Activated T-helper 1 cell treated with anti-CD3 and anti-CD28 coated beads, Interleukin-12 subunit alpha, Interleukin-12 subunit beta, Interleukin-2, Interleukin-4 antibody, amounts not matched to agents 30 ng/mL and 10 ng/mL and 1 ng/mL, durations not matched to agents 14 hours and 24 hours and 36 hours (primary cell): ENCODE data around the gene GP9. TPM values are rescaled to one million over a fixed set of nuclear protein-coding genes. Genes with fewer than 3 reads are reported as not detected.

Experiments
- DNase-seq: peaks from one replicate; pipeline ENCODE4 v3.0.0; 2021; ENCODE audit warnings: low spot score
- H3K27ac Mint-ChIP-seq: one replicate; pipeline ENCODE4 v1.8.0; 2021; ENCODE audit warnings: mild to moderate bottlenecking, mixed read lengths
- H3K27me3 Mint-ChIP-seq: one replicate; pipeline ENCODE4 v1.8.0; 2022; ENCODE audit warnings: mild to moderate bottlenecking, moderate library complexity, mixed read lengths; ENCODE audit not compliant: insufficient read depth
- H3K36me3 Mint-ChIP-seq: one replicate; pipeline ENCODE4 v1.8.0; 2021; ENCODE audit warnings: low read depth, mixed read lengths
- H3K4me1 Mint-ChIP-seq: one replicate; pipeline ENCODE4 v1.8.0; 2021; ENCODE audit warnings: low read depth, mixed read lengths
- H3K4me3 Mint-ChIP-seq: one replicate; pipeline ENCODE4 v1.8.0; 2021; ENCODE audit warnings: mild to moderate bottlenecking, moderate library complexity, mixed read lengths
- H3K9me3 Mint-ChIP-seq: one replicate; pipeline ENCODE4 v1.8.0; 2021; ENCODE audit warnings: mixed read lengths
- intact Hi-C: fragments of 100-400 bp; cut with micrococcal nuclease; formaldehyde crosslinking; loops from one replicate; pipeline ENCODE4 v1.15.1; 2024
- total RNA-seq: library from RNA; stranded (reverse); gene quantifications from 2 replicates; pipeline ENCODE4 v1.2.3, GENCODE V29; 2022

The GP9 gene
- total RNA-seq, 1 donor from 2014 or later: not detected

GRCh38 chr3:129033151-129033550, 27.4 kb upstream of the GP9 start:
- intact Hi-C loops: no loop called here
- no peaks in the 10 kb centered on the region for H3K4me1 Mint-ChIP-seq
- DNase-seq: no peak
- H3K27me3 Mint-ChIP-seq: peaks cover 2% of the 10 kb centered on the region
- no peak overlapping the region for H3K4me3 Mint-ChIP-seq
- no peaks in the 10 kb centered on the region for H3K9me3 Mint-ChIP-seq
- H3K36me3 Mint-ChIP-seq: no peaks in the 10 kb centered on the region
- no peak overlapping the region for H3K27ac Mint-ChIP-seq

GRCh38 chr3:129033633-129034321, 26.8 kb upstream of the GP9 start:
- no peaks in the 10 kb centered on the region for H3K4me1 Mint-ChIP-seq
- no peak overlapping the region for H3K4me3 Mint-ChIP-seq
- H3K27me3 Mint-ChIP-seq: peaks cover 6% of the 10 kb centered on the region
- H3K36me3 Mint-ChIP-seq: no peaks in the 10 kb centered on the region
- intact Hi-C loops: no loop called here
- H3K9me3 Mint-ChIP-seq: no peaks in the 10 kb centered on the region
- no peak for DNase-seq
- H3K27ac Mint-ChIP-seq: no peak overlapping the region

GRCh38 chr3:129034642-129035041, 25.9 kb upstream of the GP9 start:
- no peak overlapping the region for H3K27ac Mint-ChIP-seq
- no peak overlapping the region for H3K4me3 Mint-ChIP-seq
- H3K4me1 Mint-ChIP-seq: no peaks in the 10 kb centered on the region
- no peaks in the 10 kb centered on the region for H3K9me3 Mint-ChIP-seq
- peaks cover 8% of the 10 kb centered on the region for H3K27me3 Mint-ChIP-seq
- no peak for DNase-seq
- intact Hi-C loops: no loop called here
- no peaks in the 10 kb centered on the region for H3K36me3 Mint-ChIP-seq

GRCh38 chr3:129035360-129036221, 25.0 kb upstream of the GP9 start:
- no peak overlapping the region for H3K27ac Mint-ChIP-seq
- H3K4me3 Mint-ChIP-seq: no peak overlapping the region
- intact Hi-C loops: no loop called here
- H3K9me3 Mint-ChIP-seq: no peaks in the 10 kb centered on the region
- peaks cover 13% of the 10 kb centered on the region for H3K27me3 Mint-ChIP-seq
- DNase-seq: no peak
- H3K36me3 Mint-ChIP-seq: no peaks in the 10 kb centered on the region
- H3K4me1 Mint-ChIP-seq: no peaks in the 10 kb centered on the region

- intact Hi-C loops: no loop called here
- no peaks in the 10 kb centered on the region for H3K36me3 Mint-ChIP-seq
- no peaks in the 10 kb centered on the region for H3K4me1 Mint-ChIP-seq
- no peaks in the 10 kb centered on the region for H3K9me3 Mint-ChIP-seq
- peaks cover 13% of the 10 kb centered on the region for H3K27me3 Mint-ChIP-seq
- H3K27ac Mint-ChIP-seq: no peak overlapping the region
- no peak for DNase-seq
- no peak overlapping the region for H3K4me3 Mint-ChIP-seq
These were observed 24.1 kb upstream of the GP9 start for GRCh38 chr3:129036222-129037092.

- DNase-seq: no peak
- Mint-ChIP-seq H3K27ac (no peak overlapping the region), H3K9me3 (no peaks in the 10 kb centered on the region), H3K27me3 (peaks cover 13% of the 10 kb centered on the region), H3K36me3 (no peaks in the 10 kb centered on the region), H3K4me3 (no peak overlapping the region), H3K4me1 (no peaks in the 10 kb centered on the region)
- intact Hi-C loops: no loop called here
These were observed 23.5 kb upstream of the GP9 start for GRCh38 chr3:129037093-129037419.

- no peak for DNase-seq
- no peak overlapping the region for H3K4me3 Mint-ChIP-seq
- H3K27me3 Mint-ChIP-seq: peaks cover 24% of the 10 kb centered on the region
- intact Hi-C loops: no loop called here
- no peak overlapping the region for H3K27ac Mint-ChIP-seq
- no peaks in the 10 kb centered on the region for H3K36me3 Mint-ChIP-seq
- H3K4me1 Mint-ChIP-seq: no peaks in the 10 kb centered on the region
- no peaks in the 10 kb centered on the region for H3K9me3 Mint-ChIP-seq
These were observed 22.3 kb upstream of the GP9 start for GRCh38 chr3:129038121-129038855.

- Mint-ChIP-seq H3K27ac (no peak overlapping the region), H3K36me3 (no peaks in the 10 kb centered on the region), H3K4me3 (no peak overlapping the region), H3K27me3 (peaks cover 32% of the 10 kb centered on the region), H3K9me3 (no peaks in the 10 kb centered on the region), H3K4me1 (no peaks in the 10 kb centered on the region)
- no peak for DNase-seq
- intact Hi-C loops: no loop called here
These were observed 21.1 kb upstream of the GP9 start for GRCh38 chr3:129039271-129040038.

- intact Hi-C loops: no loop called here
- H3K27ac Mint-ChIP-seq: no peak overlapping the region
- H3K9me3 Mint-ChIP-seq: no peaks in the 10 kb centered on the region
- DNase-seq: no peak
- H3K4me1 Mint-ChIP-seq: no peaks in the 10 kb centered on the region
- peaks cover 32% of the 10 kb centered on the region for H3K27me3 Mint-ChIP-seq
- no peaks in the 10 kb centered on the region for H3K36me3 Mint-ChIP-seq
- H3K4me3 Mint-ChIP-seq: no peak overlapping the region
These were observed 20.6 kb upstream of the GP9 start for GRCh38 chr3:129040039-129040336.

GRCh38 chr3:129040579-129041300, 19.8 kb upstream of the GP9 start:
- Mint-ChIP-seq H3K9me3 (no peaks in the 10 kb centered on the region), H3K36me3 (no peaks in the 10 kb centered on the region), H3K27ac (no peak overlapping the region), H3K4me3 (no peak overlapping the region), H3K4me1 (peaks cover 4% of the 10 kb centered on the region), H3K27me3 (peaks cover 32% of the 10 kb centered on the region)
- intact Hi-C loops: no loop called here
- DNase-seq: no peak

- DNase-seq: peak; percentile 26
- peaks cover 4% of the 10 kb centered on the region for H3K4me1 Mint-ChIP-seq
- H3K4me3 Mint-ChIP-seq: no peak overlapping the region
- intact Hi-C loops: no loop called here
- no peak overlapping the region for H3K27ac Mint-ChIP-seq
- no peaks in the 10 kb centered on the region for H3K36me3 Mint-ChIP-seq
- peaks cover 7% of the 10 kb centered on the region for H3K9me3 Mint-ChIP-seq
- H3K27me3 Mint-ChIP-seq: peaks cover 27% of the 10 kb centered on the region
These were observed 14.9 kb upstream of the GP9 start for GRCh38 chr3:129045675-129046036.
